ENCODE measurements around the gene HADHA.

- no peak for TF ChIP-seq CTCF (IDR thresholded peaks at IDR 0.05)
- no peak for TF ChIP-seq POLR2A (IDR thresholded peaks at IDR 0.05)
These were observed 47.6 kb downstream of the HADHA start for GRCh38 chr2:26196683-26197418.
